GM19438 (cell line): ENCODE data around the gene ALDH1A3.

Source experiments
- ATAC-seq: cut with Tn5 transposase; IDR thresholded peaks from one replicate; pipeline ENCODE4 v1.9.1; 2021; ENCODE audit warnings: low read depth; ENCODE audit not compliant: unreplicated experiment

Gene ALDH1A3

DNA sequence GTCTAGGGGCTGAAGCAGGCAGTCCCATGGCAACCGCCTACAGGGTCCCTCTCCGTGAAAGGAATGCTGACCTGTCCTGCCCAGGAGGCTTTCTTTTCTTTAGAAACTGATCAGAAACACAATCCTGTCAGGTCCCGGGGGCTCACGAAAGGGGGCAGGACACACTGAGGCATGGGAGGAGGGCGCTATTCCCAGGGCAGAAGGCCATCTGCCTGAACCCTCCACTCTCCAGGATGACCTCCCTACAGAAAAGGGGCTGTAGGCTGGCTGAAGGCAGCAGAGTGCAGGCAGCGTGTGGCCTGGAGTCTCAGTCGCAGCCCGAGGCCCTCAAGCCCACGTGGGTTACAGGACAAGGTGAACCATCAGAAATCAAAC lies 21.2 kb downstream of the ALDH1A3 start:
- ATAC-seq, result no peak

DNA sequence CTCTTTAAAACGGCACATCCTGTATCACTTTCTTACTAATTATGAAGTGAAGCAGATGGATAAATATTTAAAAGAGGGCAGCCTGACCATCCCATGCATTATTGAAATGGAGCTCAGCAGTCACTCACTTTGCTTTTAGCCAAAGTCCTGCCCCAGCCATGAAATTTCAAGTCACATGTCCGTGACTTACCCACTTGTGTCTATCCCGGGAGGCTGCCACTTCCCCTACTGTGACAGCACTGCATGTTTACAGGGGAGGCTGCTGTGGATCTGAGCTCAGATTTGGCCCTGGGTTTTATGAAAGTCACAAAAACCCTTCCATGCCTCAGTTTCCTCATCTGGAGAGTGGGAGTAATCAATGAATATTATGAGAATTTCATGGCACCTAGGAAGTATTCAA lies 21.7 kb downstream of the ALDH1A3 start:
- no peak for ATAC-seq

- ATAC-seq, result no peak
Observed at GRCh38 chr15:100901702-100902435, 22.2 kb downstream of the ALDH1A3 start.

GRCh38 chr15:100902436-100903167 lies 23.0 kb downstream of the ALDH1A3 start:
- ATAC-seq, result no peak

DNA sequence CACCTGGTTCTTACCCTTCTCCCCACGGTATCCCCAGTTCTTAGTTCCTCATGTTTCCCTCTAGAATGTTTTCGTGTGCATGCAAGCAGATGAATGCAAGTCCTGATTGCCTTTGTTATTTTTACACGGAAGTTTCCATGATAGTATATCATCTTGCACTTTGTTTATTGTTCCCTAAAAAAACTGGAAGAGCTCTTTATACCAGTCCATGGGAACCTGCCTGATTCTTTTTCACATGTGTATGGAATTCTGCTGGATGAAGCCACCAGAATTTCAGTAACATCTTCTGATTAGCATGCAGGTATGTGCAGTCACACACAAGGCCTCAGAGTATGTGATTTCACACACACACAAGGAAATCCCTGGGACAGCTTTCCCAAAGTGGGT lies 23.5 kb downstream of the ALDH1A3 start:
- no peak for ATAC-seq

DNA sequence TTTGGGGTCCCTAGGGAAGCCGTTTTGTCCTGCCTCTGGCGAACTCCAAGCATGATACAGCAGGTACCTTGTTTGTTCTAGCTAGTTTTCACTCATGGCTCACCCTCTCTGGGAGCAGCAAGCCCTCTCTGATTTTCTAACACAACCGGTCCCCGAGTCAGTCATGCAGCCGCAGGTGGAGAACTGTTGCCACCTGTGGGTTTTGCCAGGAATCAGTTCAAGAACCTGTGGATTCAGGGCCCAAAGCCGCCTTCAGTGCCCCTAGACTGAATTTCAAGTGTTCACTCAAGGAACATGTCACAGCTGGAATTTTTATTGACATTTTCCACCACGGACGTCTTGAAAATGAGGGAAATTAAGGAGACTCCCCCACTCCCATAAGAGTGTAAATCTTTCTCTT lies 26.2 kb downstream of the ALDH1A3 start:
- ATAC-seq, result no peak

GRCh38 chr15:100908466-100908865 lies 28.8 kb downstream of the ALDH1A3 start:
- ATAC-seq, result no peak

GRCh38 chr15:100909565-100909964 lies 29.9 kb downstream of the ALDH1A3 start:
- no peak for ATAC-seq

- ATAC-seq, result no peak
Observed at GRCh38 chr15:100909989-100910955, 30.6 kb downstream of the ALDH1A3 start.

- ATAC-seq, result no peak
Observed at GRCh38 chr15:100911086-100911485, 31.5 kb downstream of the ALDH1A3 start.

GRCh38 chr15:100913961-100914360 lies 34.3 kb downstream of the ALDH1A3 start:
- no peak for ATAC-seq

- ATAC-seq, result no peak
Observed at GRCh38 chr15:100914876-100915275, 35.2 kb downstream of the ALDH1A3 start.

DNA sequence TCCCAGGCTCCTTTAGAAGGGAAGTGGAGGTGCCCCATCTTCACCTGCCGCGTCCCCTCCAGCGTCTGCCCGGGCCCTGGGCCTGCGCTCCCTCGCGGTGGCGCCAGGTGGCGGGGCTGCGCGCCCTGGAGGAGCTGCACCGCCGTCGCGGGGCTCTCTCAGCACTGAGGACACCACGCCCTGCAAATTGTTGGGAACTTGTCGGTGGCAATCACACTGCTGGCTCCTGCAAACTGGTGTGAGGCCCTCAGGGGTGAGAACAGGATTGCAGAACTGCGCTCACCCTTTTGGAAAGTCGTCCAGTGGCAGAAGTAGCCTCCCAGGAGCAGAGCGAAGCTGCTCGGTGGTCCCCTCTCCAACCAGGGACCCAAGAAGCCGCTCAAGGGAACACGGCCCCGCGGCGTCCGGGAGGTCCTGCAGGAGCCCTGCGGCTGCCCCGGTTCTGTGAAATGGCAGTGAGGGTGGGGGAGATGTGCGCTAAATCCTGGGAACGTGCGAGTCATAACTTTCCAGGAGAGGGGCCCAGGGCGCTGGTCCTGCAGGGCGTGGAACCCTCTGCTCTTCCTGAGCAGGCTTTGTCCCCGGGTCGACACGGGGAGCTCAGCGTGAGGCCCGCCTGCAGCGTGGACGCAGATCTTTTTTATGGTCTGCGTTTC lies 38.5 kb downstream of the ALDH1A3 start:
- peak; percentile 54 for ATAC-seq

DNA sequence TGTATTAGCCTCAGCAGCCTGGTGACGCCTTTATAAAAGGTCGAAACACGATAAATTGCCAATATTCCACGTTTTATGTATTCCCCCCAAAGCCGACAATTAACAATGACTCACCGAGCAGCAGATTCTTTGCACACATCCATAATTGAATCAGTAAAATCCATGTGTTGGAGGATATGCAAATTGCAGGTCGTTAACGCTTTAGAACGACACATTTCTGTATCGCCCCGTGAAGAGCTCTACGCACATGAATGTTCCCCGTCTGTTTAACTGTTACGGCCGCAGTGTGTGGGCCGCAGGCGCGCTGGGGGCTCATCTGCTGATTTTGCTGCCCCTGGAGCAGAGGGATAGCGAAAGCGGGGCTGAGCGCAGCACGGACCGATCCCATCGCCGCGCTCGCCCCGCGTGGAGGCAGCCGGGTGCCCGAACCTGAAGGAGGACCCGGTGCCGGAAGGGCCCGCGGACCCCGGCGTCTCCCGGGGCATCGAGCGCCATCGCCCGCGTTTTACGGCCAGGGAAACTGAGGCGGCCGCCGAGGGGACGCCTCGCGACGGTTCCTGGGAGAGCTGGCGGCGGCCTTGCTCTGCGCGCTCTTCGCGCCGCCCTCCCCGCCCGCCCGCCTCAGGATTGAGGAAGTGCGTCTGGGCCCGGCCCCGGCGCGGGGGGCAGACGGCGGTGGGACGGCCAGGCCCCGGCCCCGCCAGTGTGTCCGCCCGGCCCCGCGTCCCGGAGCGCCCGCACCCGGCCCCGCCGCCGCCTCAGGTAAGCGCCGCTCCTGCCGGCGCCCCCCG lies 39.3 kb downstream of the ALDH1A3 start, which contains the start of gene LRRK1:
LRRK1 (plus strand) TSS at position 668 of the 791 bp plus-strand sequence. CDS start 5,276 bp downstream, outside the sequence.
- peak; percentile 18 for ATAC-seq

DNA sequence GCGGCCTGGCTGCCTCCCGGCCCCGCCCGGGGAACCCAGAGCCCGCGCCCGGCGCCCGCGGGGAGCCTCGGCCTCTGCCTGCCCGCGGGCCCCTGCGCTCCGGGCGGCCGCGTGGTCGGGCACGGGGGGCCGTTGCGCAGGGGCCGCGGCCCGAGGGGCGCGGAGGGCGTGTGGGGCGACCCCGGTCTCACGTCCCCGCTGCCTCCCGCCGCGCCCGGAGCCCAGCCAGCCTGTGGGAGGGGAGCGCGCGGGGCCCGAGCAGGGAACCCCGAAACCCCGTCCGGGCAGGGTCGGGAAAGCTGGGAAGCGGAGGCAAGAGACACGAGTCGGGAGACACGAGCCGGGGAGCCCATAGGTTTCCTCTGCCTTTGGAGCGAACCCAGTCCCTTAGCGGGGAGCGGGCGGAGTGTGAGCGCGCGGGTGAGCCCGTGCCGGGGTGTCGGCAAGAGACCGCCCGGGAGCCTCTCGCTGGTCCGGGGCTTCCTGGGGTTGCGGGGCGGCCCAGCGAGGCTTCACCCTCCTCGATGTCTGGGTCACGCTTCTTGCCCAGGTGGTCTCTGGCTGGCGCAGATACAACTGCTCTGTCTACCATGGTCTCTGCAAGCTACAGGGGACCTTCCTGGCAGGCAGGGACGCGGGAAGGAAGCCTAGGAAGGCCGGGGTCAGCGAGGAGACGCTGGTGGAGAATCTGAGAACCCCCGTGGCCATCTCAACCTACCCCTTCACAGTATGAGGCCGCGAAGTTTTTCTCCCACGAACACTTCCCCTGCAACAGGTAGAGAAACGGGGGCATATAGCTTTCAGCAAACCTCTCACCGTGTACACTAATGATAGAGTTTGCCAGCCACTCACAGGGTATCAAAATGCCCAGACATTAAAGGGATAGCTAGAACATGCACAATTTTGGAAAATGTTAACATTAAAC lies 40.1 kb downstream of the ALDH1A3 start:
- ATAC-seq, result peak; percentile 20

DNA sequence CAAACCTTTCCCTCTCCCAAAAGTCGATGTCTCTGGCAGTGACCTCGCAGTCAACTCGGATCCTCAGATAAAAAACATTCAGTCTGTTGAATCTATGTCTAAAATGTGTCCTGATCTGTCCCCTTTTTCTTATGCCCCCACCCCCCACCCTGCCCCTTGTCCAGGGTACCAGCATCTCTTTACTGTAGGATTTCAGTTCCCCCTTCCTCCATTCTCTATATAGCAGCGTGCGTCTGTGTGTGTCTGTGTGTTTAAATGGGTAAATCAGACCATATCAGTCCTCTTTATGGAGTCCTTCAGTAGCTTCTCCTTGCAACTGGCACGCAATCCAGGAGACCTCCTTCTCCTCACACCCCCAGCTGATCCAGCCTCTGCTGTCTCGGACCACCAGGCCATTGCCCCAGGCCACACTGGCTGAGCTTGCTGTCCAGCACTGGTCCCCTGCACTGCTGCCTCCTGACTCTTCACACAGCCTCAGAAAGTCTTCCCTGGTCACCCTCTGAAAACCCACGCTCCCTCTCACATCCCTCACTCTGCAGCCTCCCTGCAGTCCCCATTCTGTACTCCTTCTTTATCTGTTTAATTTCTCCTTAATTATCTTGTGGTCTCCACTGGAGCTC lies 41.0 kb downstream of the ALDH1A3 start:
- ATAC-seq, result no peak

DNA sequence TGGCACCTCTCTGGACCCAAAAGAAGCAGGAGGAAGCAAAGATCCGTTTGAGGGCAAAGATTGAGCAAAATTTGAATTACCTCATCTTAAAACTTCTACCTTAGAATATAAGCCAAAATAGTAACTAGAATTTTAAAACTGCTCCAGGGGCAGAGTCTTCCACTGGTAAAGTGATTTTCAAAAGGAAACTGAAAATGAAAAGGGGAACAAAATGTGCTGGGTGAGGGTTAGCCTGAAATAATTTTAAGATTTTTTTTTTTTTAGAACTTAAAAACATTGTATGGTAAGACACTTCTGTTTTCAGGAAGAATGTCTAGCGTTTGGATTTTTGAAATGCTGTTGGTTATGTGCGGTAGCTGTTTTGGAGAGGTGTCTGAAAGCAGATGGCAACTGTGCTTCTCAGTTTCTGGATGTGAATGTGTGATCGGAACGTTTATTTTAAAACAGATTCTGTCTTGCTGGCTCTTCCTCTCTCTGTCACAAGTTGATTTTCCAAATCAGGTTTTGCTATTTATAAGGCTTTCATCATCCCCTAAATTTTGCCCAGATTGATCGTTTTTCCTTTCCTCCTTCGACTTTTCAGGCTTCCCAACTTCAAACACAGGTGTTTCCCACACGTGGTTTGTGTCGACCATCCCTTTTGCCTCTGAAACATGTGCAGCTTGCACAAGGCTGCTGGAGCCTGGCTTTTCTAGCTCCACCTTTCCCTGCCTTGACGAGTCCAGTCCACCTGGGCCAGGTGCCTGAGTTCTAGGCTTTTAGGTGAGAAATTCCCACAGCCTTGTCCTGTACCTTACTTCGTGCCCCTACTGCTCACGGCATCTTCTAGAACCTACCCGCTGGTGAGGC lies 42.8 kb downstream of the ALDH1A3 start:
- no peak for ATAC-seq
